ENCODE measurements around the gene CPTP. TPM values are rescaled to one million over a fixed set of nuclear protein-coding genes. Genes with fewer than 3 reads are reported as not detected.

The CPTP gene
- total and polyA plus RNA-seq, 2 of the 13 experiments (the other 11 are each of a cell fraction or from before 2014, with no cell fraction given): 5.5 to 9.3 TPM

DNA sequence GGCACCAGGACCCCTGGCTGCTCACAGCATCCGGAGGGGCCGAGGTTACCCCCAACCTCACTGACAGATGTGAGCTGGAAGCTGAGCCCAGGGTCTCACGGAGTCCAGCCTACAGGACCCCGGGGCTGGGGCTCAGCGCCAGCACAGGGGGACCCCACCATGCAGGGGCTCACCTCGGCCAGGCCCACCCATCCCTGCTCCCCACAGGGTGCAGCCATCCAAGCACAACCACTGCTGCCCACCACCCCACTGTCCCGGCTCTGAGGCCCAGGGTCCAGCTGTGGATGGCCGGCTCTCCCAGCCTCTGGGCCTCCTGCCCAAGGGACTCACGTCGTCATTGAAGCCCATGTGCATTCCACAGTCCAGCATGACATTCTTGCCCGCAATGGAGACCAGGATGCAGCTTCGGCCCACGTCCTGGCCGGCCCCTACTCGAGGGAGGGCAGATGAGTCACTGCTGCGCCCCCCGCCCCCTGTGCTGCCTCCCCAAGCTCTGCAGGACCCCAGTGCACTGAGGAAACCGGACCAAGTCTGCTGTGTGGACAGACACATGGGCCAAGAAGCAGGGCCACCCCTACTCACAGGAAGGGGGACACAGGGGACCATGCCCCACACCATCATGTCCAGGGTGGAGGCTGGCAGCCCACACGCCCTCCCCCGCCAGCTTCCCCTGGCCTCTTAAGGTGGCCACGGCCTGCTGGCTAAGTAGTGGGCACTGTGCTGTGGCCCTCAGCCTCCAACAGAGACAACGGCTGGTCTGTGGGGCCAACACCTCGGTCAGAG is 3.7 kb upstream of the CPTP start (continued):
- no peak for TF ChIP-seq RXRA (CRISPR knock-in tag; IDR thresholded peaks at IDR 0.05)
- peak; percentile 2 for TF ChIP-seq AGO2 (optimal IDR thresholded peaks at IDR 0.05; ENCODE audit: low read depth, low read length)
- TF ChIP-seq JUN (CRISPR knock-in tag; IDR thresholded peaks at IDR 0.05): no peak
- TF ChIP-seq, protein P1, sequence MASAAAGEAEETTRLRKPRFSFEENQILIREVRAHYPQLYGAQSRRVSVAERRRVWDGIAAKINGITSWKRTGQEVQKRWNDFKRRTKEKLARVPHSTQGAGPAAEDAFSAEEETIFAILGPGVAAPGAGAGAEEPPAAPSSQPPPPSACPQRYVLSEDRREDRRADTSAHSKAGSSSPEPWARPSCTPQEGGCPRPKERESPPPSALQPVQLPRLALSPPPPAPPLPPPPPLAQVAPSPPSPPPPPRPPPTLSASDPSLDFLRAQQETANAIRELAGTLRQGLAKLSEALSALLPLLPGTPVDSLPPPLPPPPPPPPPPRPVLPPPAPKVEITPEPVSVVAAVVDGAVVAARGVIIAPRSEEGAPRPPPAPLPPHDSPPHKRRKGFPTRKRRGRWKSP (CRISPR knock-in tag; IDR thresholded peaks at IDR 0.05): no peak
- no peak for TF ChIP-seq SRSF4 (IDR thresholded peaks at IDR 0.05; ENCODE audit: low read depth, low read length, poor library complexity, severe bottlenecking)
- TF ChIP-seq, protein P2, sequence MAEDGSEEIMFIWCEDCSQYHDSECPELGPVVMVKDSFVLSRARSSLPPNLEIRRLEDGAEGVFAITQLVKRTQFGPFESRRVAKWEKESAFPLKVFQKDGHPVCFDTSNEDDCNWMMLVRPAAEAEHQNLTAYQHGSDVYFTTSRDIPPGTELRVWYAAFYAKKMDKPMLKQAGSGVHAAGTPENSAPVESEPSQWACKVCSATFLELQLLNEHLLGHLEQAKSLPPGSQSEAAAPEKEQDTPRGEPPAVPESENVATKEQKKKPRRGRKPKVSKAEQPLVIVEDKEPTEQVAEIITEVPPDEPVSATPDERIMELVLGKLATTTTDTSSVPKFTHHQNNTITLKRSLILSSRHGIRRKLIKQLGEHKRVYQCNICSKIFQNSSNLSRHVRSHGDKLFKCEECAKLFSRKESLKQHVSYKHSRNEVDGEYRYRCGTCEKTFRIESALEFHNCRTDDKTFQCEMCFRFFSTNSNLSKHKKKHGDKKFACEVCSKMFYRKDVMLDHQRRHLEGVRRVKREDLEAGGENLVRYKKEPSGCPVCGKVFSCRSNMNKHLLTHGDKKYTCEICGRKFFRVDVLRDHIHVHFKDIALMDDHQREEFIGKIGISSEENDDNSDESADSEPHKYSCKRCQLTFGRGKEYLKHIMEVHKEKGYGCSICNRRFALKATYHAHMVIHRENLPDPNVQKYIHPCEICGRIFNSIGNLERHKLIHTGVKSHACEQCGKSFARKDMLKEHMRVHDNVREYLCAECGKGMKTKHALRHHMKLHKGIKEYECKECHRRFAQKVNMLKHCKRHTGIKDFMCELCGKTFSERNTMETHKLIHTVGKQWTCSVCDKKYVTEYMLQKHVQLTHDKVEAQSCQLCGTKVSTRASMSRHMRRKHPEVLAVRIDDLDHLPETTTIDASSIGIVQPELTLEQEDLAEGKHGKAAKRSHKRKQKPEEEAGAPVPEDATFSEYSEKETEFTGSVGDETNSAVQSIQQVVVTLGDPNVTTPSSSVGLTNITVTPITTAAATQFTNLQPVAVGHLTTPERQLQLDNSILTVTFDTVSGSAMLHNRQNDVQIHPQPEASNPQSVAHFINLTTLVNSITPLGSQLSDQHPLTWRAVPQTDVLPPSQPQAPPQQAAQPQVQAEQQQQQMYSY (CRISPR knock-in tag; IDR thresholded peaks at IDR 0.05): no peak
- no peak for TF ChIP-seq ZNF775 (CRISPR knock-in tag; IDR thresholded peaks at IDR 0.05; ENCODE audit: borderline replicate concordance)
- TF ChIP-seq, protein P3, sequence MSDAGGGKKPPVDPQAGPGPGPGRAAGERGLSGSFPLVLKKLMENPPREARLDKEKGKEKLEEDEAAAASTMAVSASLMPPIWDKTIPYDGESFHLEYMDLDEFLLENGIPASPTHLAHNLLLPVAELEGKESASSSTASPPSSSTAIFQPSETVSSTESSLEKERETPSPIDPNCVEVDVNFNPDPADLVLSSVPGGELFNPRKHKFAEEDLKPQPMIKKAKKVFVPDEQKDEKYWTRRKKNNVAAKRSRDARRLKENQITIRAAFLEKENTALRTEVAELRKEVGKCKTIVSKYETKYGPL (CRISPR knock-in tag; IDR thresholded peaks at IDR 0.05): no peak
- TF ChIP-seq, protein P4, sequence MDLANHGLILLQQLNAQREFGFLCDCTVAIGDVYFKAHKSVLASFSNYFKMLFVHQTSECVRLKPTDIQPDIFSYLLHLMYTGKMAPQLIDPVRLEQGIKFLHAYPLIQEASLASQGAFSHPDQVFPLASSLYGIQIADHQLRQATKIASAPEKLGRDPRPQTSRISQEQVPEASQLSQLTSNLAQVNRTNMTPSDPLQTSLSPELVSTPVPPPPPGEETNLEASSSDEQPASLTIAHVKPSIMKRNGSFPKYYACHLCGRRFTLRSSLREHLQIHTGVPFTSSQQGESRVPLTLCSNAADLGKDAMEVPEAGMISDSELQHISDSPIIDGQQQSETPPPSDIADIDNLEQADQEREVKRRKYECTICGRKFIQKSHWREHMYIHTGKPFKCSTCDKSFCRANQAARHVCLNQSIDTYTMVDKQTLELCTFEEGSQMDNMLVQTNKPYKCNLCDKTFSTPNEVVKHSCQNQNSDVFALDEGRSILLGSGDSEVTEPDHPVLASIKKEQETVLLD (CRISPR knock-in tag; IDR thresholded peaks at IDR 0.05; ENCODE audit: low read depth): no peak
- TF ChIP-seq SMAD9 (CRISPR knock-in tag; IDR thresholded peaks at IDR 0.05): no peak
- peak; percentile 46; the same call in 1 of the 2 replicates for TF ChIP-seq RBFOX2 (IDR thresholded peaks at IDR 0.05; ENCODE audit: low read depth, low read length)
- no peak for TF ChIP-seq ZNF556 (CRISPR knock-in tag; IDR thresholded peaks at IDR 0.05; ENCODE audit: borderline replicate concordance)
